ENCODE data around the gene RDH5. TPM values are rescaled to one million over a fixed set of nuclear protein-coding genes. Genes with fewer than 3 reads are reported as not detected.

Gene RDH5
- total and polyA plus RNA-seq, 2 of the 4 experiments (the other 2 are of a cell fraction): 7.3 to 18.8 TPM

- no peak overlapping the region for H3K14ac ChIP-seq (replicated peaks; ENCODE audit: low read depth, low read length)
- no peak overlapping the region for H2AK9ac ChIP-seq (replicated peaks; ENCODE audit: low read depth, low read length, poor library complexity)
- peaks cover 65% of the 10 kb centered on the region for H4K20me1 ChIP-seq (ENCODE audit: insufficient read depth, low read length)
- CTCF ChIA-PET: interaction anchor here (0.6 kb wide), 1 partner anchor 176 kb away, joined by 7 read pairs; no protein-coding TSS in a partner anchor
- H3K9ac ChIP-seq (ENCODE audit: low read depth, low read length): no peak overlapping the region
- dilution Hi-C loops (cut with HindIII; ENCODE audit: low sequenced_read_pairs, unreplicated experiment) (no loop called here), intact Hi-C loops (cut with micrococcal nuclease) (no loop called here), in situ Hi-C loops (cut with MboI; ENCODE audit: low sequenced_read_pairs) (no loop called here)
- H2AK5ac ChIP-seq (ENCODE audit: low read depth, low read length): no peak overlapping the region
- H3K4me3 ChIP-seq (ENCODE audit: insufficient read depth, low read depth, low read length): no peak overlapping the region
- no peak overlapping the region for H3K4ac ChIP-seq (ENCODE audit: low read depth, low read length)
- H4K8ac ChIP-seq (ENCODE audit: low read depth in 2 of 2, low read length in 2 of 2): no peak overlapping the region
- DNase-seq (no peak), ATAC-seq (ENCODE audit: low read depth) (no peak)
- H2BK5ac ChIP-seq (ENCODE audit: low read depth, low read length, poor library complexity, severe bottlenecking): no peak overlapping the region
- H3K4me2 ChIP-seq (ENCODE audit: low read depth, low read length): no peak overlapping the region
- POLR2A ChIA-PET (ENCODE audit: unreplicated experiment): no interaction called here
- BruUV-seq (replicated peaks): no TSS peak
- H3K27ac ChIP-seq (ENCODE audit: insufficient read depth, low read length): no peak overlapping the region
- H2BK120ac ChIP-seq (ENCODE audit: low read depth, low read length): no peak overlapping the region
- H3K36me3 ChIP-seq (ENCODE audit: control insufficient read depth, insufficient read depth, low read length): peaks cover 45% of the 10 kb centered on the region
- peaks cover 20 to 71% of the 10 kb centered on the region in 2 experiments for H3K79me1 ChIP-seq (ENCODE audit: low read depth in 1 of 2, low read length in 2 of 2)
- TF ChIP-seq MXI1 (IDR thresholded peaks at IDR 0.05; ENCODE audit: borderline replicate concordance, low read depth, low read length) (no peak), ELK1 (IDR thresholded peaks at IDR 0.05; ENCODE audit: borderline replicate concordance, low read depth, low read length) (no peak), CTCF (conservative IDR thresholded peaks at IDR 0.05; ENCODE audit: low read depth, low read length) (no peak), SMC3 (IDR thresholded peaks at IDR 0.05; ENCODE audit: low read depth, low read length) (no peak), NFE2L2 (IDR thresholded peaks at IDR 0.05; ENCODE audit: low read depth, low read length) (no peak)
- H3K9me1 ChIP-seq (ENCODE audit: insufficient read depth, low read length): peaks cover 15% of the 10 kb centered on the region; the same call in 1 of the 2 replicates
- H2BK20ac ChIP-seq (ENCODE audit: low read depth, low read length): no peak overlapping the region
- H3K9me3 ChIP-seq (ENCODE audit: control insufficient read depth, insufficient read depth, low read length): no peaks in the 10 kb centered on the region
- H3K56ac ChIP-seq (ENCODE audit: extremely low read depth, insufficient read depth, low read length): no peak overlapping the region
- H3K23ac ChIP-seq (ENCODE audit: low read depth, low read length): no peak overlapping the region
- no peak overlapping the region for H2AFZ ChIP-seq (replicated peaks; ENCODE audit: low read length, poor library complexity)
- H3K18ac ChIP-seq (ENCODE audit: low read depth, low read length): no peak overlapping the region
- H3K4me1 ChIP-seq (ENCODE audit: control insufficient read depth, insufficient read depth, low read length): peaks cover 26% of the 10 kb centered on the region
- H4K5ac ChIP-seq (ENCODE audit: low read depth, low read length): no peak overlapping the region
- no peak overlapping the region for H2BK15ac ChIP-seq (ENCODE audit: low read depth, low read length)
- H3K27me3 ChIP-seq (ENCODE audit: control insufficient read depth, insufficient read depth, low read length): no peaks in the 10 kb centered on the region
- H4K91ac ChIP-seq (ENCODE audit: insufficient read depth, low read depth, low read length): no peak overlapping the region
- whole genome bisulfite sequencing, 2 experiments (ENCODE audit: extremely low coverage in 2 of 2, insufficient read length in 1 of 2): 100% methylated on average over 5 of the region's 8 CpGs; no CpG with 5 or more reads in 1 of the 2 experiments
These were observed 2.8 kb downstream of the RDH5 start for GRCh38 chr12:55722948-55723347.
